ENCODE data around the gene NIPBL. TPM values are rescaled to one million over a fixed set of nuclear protein-coding genes. Genes with fewer than 3 reads are reported as not detected.

Gene NIPBL, protein sequence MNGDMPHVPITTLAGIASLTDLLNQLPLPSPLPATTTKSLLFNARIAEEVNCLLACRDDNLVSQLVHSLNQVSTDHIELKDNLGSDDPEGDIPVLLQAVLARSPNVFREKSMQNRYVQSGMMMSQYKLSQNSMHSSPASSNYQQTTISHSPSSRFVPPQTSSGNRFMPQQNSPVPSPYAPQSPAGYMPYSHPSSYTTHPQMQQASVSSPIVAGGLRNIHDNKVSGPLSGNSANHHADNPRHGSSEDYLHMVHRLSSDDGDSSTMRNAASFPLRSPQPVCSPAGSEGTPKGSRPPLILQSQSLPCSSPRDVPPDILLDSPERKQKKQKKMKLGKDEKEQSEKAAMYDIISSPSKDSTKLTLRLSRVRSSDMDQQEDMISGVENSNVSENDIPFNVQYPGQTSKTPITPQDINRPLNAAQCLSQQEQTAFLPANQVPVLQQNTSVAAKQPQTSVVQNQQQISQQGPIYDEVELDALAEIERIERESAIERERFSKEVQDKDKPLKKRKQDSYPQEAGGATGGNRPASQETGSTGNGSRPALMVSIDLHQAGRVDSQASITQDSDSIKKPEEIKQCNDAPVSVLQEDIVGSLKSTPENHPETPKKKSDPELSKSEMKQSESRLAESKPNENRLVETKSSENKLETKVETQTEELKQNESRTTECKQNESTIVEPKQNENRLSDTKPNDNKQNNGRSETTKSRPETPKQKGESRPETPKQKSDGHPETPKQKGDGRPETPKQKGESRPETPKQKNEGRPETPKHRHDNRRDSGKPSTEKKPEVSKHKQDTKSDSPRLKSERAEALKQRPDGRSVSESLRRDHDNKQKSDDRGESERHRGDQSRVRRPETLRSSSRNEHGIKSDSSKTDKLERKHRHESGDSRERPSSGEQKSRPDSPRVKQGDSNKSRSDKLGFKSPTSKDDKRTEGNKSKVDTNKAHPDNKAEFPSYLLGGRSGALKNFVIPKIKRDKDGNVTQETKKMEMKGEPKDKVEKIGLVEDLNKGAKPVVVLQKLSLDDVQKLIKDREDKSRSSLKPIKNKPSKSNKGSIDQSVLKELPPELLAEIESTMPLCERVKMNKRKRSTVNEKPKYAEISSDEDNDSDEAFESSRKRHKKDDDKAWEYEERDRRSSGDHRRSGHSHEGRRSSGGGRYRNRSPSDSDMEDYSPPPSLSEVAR (N-terminal part only)
- total RNA-seq (2022; extraction: Qiagen RNA extraction; ENCODE audit: low read depth) = 13.2 to 15.0 TPM (median 13.4 TPM) in 5 replicates

GRCh38 chr5:36876299-36876964 lies at the start of gene NIPBL:
Gene NIPBL (plus strand): TSS chr5:36876769. CDS start chr5:36953697, 76,928 bp downstream.

